ENCODE results near the gene NSUN5.
"Not testable (repeated sequence)": the region's sequence is repeated elsewhere in the genome, so short reads cannot be mapped to it uniquely, and the experiment has no call there.

The NSUN5 gene

DNA sequence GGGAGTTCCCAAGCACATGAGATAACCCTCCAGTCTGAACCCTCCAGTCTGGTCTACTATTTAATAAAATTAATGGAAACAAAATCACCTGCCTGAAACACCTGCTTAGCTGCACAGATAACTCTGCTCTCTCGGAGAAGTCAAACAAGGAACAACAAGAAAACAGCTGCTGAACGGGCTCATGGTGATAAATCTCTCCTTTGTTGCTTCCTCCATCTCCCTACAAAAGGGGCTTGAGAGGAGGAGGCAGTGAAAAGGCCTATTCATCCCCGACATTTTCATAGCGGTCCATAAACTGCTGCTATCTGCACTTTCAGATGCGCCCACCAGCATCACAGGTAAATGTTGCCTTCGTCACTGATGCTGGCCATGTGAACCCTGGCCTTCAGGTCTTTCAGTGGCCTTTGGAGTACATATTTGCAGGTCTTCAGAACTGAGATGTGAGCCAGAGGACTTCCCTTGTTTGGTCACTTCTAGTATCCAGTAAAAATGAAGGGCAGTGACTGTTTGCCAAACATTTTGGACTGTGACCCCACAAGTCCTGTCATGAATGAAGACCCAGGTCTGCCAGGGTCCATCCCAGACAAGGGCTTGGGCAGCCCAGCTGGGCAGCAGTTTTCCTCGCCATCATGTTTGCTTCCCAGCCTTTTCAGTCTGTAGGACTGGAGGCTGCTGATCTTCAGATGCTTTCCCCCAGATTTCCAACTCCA lies 35.2 kb upstream of the NSUN5 start:
- Histone ChIP-seq H3K36me3 (ENCODE audit: control insufficient read depth, low read depth, low read length) (no peaks in the 10 kb centered on the region), H3K27me3 (ENCODE audit: control insufficient read depth, insufficient read depth, low read length) (no peaks in the 10 kb centered on the region), H3K4me1 (ENCODE audit: control insufficient read depth, low read depth, low read length) (peaks cover 22% of the 10 kb centered on the region), H3K9me3 (ENCODE audit: control insufficient read depth, low read depth, low read length) (no peaks in the 10 kb centered on the region), H3K4me3 (ENCODE audit: low read length) (no peak overlapping the region), H3K9ac (ENCODE audit: low read length) (no peak overlapping the region), H3K27ac (ENCODE audit: low read length) (no peak overlapping the region)

DNA sequence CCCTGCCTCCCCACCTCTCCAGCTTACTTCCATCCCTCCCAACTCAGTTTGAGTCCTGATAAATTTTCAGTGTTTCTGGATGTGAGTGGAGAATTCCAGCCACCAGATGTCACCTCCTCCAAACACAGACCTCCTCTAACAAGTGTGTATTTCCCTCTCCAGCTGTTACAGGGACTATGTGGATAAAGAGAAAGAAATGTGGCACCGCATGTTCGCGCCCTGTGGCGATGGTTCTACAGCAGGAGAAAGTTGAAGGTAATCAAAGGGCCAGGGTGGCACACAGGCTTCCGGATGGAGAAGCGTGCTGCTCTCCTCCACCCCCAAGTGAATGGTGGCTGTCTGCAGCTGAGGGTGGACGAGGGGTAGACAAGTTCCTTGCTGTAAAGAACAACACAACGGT lies 34.0 kb upstream of the NSUN5 start:
- no peak overlapping the region for H3K9ac ChIP-seq (ENCODE audit: low read length)
- H3K4me1 ChIP-seq (ENCODE audit: control insufficient read depth, low read depth, low read length): peaks cover 22% of the 10 kb centered on the region
- no peak overlapping the region for H3K27ac ChIP-seq (ENCODE audit: low read length)
- no peaks in the 10 kb centered on the region for H3K27me3 ChIP-seq (ENCODE audit: control insufficient read depth, insufficient read depth, low read length)
- H3K4me3 ChIP-seq (ENCODE audit: low read length): no peak overlapping the region
- no peaks in the 10 kb centered on the region for H3K36me3 ChIP-seq (ENCODE audit: control insufficient read depth, low read depth, low read length)
- no peaks in the 10 kb centered on the region for H3K9me3 ChIP-seq (ENCODE audit: control insufficient read depth, low read depth, low read length)

DNA sequence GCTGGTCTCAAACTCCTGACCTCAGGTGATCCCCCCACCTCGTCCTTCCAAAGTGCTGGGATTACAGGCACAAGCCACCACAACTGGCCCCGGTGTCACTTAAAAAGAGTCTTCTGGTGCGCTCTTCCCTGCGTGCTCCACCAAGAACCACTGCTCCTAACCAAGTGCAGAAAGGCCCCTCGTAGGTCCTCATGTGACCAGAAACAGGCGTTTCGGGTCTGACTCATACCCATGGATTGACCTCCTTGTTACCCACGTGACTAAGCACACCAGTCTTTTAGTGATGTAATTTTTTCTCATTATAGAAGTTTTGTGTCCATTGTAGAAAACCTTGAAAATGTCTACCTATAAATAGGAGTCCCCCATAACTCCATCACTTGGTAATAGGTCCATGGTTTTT lies 33.3 kb upstream of the NSUN5 start:
- H3K9me3 ChIP-seq (ENCODE audit: control insufficient read depth, low read depth, low read length): no peaks in the 10 kb centered on the region
- no peak overlapping the region for H3K27ac ChIP-seq (ENCODE audit: low read length)
- H3K9ac ChIP-seq (ENCODE audit: low read length): no peak overlapping the region
- H3K27me3 ChIP-seq (ENCODE audit: control insufficient read depth, insufficient read depth, low read length): no peaks in the 10 kb centered on the region
- H3K36me3 ChIP-seq (ENCODE audit: control insufficient read depth, low read depth, low read length): no peaks in the 10 kb centered on the region
- H3K4me3 ChIP-seq (ENCODE audit: low read length): no peak overlapping the region
- peaks cover 22% of the 10 kb centered on the region for H3K4me1 ChIP-seq (ENCODE audit: control insufficient read depth, low read depth, low read length)

DNA sequence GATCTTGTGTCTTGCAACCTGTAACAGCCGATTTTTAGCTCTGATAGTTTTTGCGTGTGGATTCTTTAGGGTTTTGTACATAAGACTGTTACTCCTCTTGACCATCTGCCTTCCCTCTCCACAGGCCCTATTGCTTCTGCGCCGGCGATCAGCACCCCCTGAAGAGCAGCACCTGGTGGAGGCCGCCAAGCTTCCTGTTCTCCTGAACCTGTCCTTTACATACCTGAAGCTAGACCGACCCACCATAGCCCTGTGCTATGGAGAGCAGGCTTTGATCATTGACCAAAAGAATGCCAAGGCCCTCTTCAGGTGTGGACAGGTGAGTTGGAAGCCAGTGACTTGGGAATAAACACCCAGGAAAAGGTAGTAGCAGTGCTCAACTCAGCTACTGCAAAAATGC lies 31.9 kb upstream of the NSUN5 start:
- Histone ChIP-seq H3K36me3 (ENCODE audit: control insufficient read depth, low read depth, low read length) (no peaks in the 10 kb centered on the region), H3K4me1 (ENCODE audit: control insufficient read depth, low read depth, low read length) (peaks cover 18% of the 10 kb centered on the region), H3K9me3 (ENCODE audit: control insufficient read depth, low read depth, low read length) (no peaks in the 10 kb centered on the region), H3K27me3 (ENCODE audit: control insufficient read depth, insufficient read depth, low read length) (no peaks in the 10 kb centered on the region), H3K27ac (ENCODE audit: low read length) (no peak overlapping the region), H3K9ac (ENCODE audit: low read length) (no peak overlapping the region), H3K4me3 (ENCODE audit: low read length) (no peak overlapping the region)

DNA sequence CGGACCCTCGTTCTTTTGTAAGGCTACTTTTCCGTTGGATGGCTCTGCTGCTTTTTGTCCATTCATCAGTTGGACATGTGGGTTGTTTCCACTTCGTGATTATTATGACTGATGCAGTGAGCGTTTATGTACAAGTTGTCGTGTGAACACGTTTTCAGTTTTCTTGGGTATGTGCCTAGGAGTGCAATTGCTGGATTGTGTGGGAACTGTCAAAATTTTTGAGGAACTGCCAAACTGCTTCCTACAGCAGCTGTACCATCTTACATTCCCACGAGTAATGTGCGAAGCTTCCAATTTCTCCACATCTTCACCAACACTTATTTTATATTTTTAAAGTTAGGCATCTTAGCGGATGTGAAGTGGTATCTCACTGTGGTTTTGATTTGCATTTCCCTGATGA lies 29.7 kb upstream of the NSUN5 start:
- H3K27me3 ChIP-seq (ENCODE audit: control insufficient read depth, insufficient read depth, low read length): no peaks in the 10 kb centered on the region

DNA sequence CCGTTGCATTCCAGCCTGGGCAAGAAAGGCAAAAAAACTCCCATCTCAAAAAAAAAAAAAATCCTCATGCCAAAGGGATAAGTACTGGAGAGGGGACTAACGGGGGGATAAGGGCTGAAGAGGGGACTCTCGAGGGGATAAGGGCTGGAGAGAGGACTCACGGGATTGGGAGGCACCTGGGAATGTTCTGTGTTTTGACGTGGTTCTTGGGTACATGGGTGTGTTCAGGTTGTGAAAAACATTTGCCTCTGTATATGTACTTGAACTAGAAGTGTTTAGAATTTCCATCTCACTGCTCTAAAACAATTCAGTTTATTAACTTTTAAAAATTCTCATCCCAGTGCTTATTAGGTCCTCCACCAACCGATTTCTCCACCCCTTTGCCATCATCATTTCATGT lies 23.8 kb upstream of the NSUN5 start:
- H3K27me3 ChIP-seq (ENCODE audit: control insufficient read depth, insufficient read depth, low read length): no peaks in the 10 kb centered on the region
- H3K27ac ChIP-seq (ENCODE audit: low read length): no peak overlapping the region

More for the DNA sequence above, 29.7 kb upstream of the NSUN5 start:
- H3K4me3 ChIP-seq (ENCODE audit: low read length): no peak overlapping the region
- H3K36me3 ChIP-seq (ENCODE audit: control insufficient read depth, low read depth, low read length): no peaks in the 10 kb centered on the region
- H3K9me3 ChIP-seq (ENCODE audit: control insufficient read depth, low read depth, low read length): no peaks in the 10 kb centered on the region
- H3K27ac ChIP-seq (ENCODE audit: low read length): no peak overlapping the region
- no peak overlapping the region for H3K9ac ChIP-seq (ENCODE audit: low read length)
- peaks cover 17% of the 10 kb centered on the region for H3K4me1 ChIP-seq (ENCODE audit: control insufficient read depth, low read depth, low read length)

DNA sequence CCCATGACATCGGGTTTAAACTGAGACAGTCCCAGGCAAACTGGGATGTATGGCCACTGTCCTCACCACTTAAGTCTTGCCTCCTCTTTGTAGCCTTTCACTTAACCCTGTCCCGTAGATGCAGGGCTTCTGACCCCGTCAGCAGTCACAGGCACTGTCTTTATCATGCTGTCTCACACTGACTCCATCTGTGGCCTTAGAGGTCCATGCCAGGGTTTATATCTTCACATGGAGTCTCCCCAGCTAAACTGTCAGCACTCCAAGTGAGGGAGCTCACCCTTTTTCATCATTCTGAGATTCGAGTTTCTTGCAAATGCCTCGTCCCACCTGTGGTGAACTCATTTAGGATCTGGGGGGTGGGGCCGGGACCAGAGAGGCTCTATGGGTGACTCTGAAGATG lies 22.1 kb upstream of the NSUN5 start:
- no peak overlapping the region for H3K4me3 ChIP-seq (ENCODE audit: low read length)
- H3K27me3 ChIP-seq (ENCODE audit: control insufficient read depth, insufficient read depth, low read length): no peaks in the 10 kb centered on the region
- H3K9ac ChIP-seq (ENCODE audit: low read length): no peak overlapping the region
- H3K9me3 ChIP-seq (ENCODE audit: control insufficient read depth, low read depth, low read length): no peaks in the 10 kb centered on the region
- H3K4me1 ChIP-seq (ENCODE audit: control insufficient read depth, low read depth, low read length): peaks cover 14% of the 10 kb centered on the region
- no peaks in the 10 kb centered on the region for H3K36me3 ChIP-seq (ENCODE audit: control insufficient read depth, low read depth, low read length)
- H3K27ac ChIP-seq (ENCODE audit: low read length): no peak overlapping the region

More for the DNA sequence above, 23.8 kb upstream of the NSUN5 start:
- Histone ChIP-seq H3K36me3 (ENCODE audit: control insufficient read depth, low read depth, low read length) (no peaks in the 10 kb centered on the region), H3K4me1 (ENCODE audit: control insufficient read depth, low read depth, low read length) (peaks cover 14% of the 10 kb centered on the region), H3K4me3 (ENCODE audit: low read length) (no peak overlapping the region), H3K9ac (ENCODE audit: low read length) (no peak overlapping the region), H3K9me3 (ENCODE audit: control insufficient read depth, low read depth, low read length) (no peaks in the 10 kb centered on the region)

DNA sequence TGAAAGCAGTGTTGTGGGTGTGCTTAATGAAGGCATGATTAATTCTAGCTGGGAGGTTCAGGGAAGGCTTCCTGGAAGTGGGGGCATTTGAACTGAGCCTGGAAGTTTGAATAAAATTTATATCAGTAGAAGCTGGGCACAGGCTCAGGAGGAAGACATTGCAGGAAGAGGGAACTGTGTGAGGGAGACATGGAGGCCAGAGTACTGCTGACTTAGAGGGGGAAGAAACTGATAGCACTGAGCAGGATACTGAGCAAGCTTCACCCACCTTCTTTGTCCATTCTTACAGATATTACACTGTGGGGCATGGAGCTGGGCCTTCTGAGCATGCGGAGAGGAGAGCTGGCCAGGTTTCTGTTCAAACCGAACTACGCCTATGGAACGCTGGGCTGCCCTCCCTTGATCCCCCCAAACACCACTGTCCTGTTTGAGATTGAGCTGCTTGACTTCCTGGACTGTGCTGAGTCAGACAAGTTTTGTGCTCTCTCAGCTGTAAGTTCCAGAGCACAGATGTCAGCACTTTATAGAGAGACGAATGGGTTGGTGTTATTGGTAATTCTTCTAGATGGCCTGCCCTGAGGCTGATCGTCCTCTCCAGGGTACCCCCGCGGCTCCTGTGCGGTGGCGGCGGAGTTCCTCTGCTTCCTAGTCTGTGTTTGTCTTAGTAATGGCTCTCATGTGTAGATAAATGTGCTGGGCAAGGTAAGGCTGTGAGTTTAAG lies 21.4 kb upstream of the NSUN5 start:
- H3K9ac ChIP-seq (ENCODE audit: low read length): no peak overlapping the region
- H3K9me3 ChIP-seq (ENCODE audit: control insufficient read depth, low read depth, low read length): no peaks in the 10 kb centered on the region
- H3K27ac ChIP-seq (ENCODE audit: low read length): no peak overlapping the region
- H3K4me3 ChIP-seq (ENCODE audit: low read length): no peak overlapping the region
- peaks cover 14% of the 10 kb centered on the region for H3K4me1 ChIP-seq (ENCODE audit: control insufficient read depth, low read depth, low read length)
- H3K27me3 ChIP-seq (ENCODE audit: control insufficient read depth, insufficient read depth, low read length): no peaks in the 10 kb centered on the region
- no peaks in the 10 kb centered on the region for H3K36me3 ChIP-seq (ENCODE audit: control insufficient read depth, low read depth, low read length)

DNA sequence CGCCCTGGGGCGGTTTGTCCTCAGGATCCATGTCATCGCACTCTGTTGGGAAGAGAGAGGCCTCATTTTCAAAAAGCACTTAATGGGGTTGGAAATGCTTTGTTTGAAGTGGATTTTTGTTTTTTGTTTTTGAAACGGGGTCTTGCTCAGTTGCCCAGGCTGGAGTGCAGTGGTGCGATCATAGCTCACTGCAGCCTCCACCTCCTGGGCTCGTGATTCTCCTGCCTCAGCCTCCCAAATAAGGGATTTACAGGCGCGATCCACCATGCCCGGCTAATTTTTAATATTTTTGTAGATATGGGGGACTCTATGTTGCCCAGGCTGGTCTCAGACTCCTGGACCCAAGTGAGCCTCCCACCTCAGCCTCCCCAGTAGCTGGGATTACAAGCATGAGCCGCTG lies 20.1 kb upstream of the NSUN5 start:
- Histone ChIP-seq H3K27ac (ENCODE audit: low read length) (no peak overlapping the region), H3K27me3 (ENCODE audit: control insufficient read depth, insufficient read depth, low read length) (no peaks in the 10 kb centered on the region), H3K4me3 (ENCODE audit: low read length) (no peak overlapping the region), H3K36me3 (ENCODE audit: control insufficient read depth, low read depth, low read length) (no peaks in the 10 kb centered on the region), H3K9me3 (ENCODE audit: control insufficient read depth, low read depth, low read length) (no peaks in the 10 kb centered on the region), H3K9ac (ENCODE audit: low read length) (no peak overlapping the region), H3K4me1 (ENCODE audit: control insufficient read depth, low read depth, low read length) (peaks cover 14% of the 10 kb centered on the region)

DNA sequence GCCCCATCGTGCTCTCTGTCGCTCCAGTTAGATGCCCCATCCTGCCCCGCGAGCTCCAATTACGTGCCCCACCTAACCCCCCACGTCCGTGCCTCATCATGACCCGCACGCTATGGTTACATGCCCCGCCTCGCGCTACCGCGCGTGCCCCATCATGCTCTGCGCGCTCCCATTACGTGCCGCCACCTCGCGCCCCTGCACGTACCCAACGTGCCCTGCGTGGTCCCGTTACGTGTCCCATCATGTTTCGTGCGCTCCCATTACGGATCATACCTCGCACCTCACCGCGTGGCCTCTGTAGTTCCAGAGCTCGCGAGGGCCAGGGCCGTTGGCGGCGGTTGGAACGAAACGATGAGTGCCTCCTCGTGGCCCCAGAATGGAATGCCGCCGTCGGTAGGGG lies 19.3 kb upstream of the NSUN5 start, which contains the start of the genes FKBP6 and TRIM50:
FKBP6 (plus strand) TSS at position 240 of the 400 bp plus-strand sequence. CDS start 268 bp downstream, outside the sequence.
TRIM50 (minus strand) TSS at position 161 of the 400 bp plus-strand sequence. CDS start 3,295 bp downstream, outside the sequence.
- not testable (repeated sequence) for H3K4me3 ChIP-seq (ENCODE audit: low read length); H3K9ac ChIP-seq (ENCODE audit: low read length); H3K9me3 ChIP-seq (ENCODE audit: control insufficient read depth, low read depth, low read length); H3K27ac ChIP-seq (ENCODE audit: low read length); H3K36me3 ChIP-seq (ENCODE audit: control insufficient read depth, low read depth, low read length); H3K27me3 ChIP-seq (ENCODE audit: control insufficient read depth, insufficient read depth, low read length)
- peaks cover 14% of the 10 kb centered on the region for H3K4me1 ChIP-seq (ENCODE audit: control insufficient read depth, low read depth, low read length)

DNA sequence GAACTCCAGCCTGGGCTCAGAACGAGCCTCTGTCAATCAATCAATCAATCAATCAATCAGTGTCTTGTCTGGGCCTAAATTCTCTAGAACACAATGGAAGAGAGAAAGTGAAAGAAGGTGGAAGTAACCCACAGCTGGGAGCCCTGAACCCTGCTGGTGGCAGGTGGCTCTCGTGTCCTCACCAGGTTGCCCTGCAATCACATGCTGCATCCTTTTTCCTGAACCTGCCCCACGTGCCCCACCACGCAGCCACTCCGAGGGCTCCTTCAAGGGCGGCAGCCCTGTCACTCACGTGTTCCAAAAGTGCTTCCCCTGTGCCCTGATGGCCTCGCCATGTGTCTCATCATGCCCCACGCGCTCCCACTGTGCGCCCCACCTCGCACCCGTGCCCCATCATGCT lies 18.8 kb upstream of the NSUN5 start:
- not testable (repeated sequence) for H3K27ac ChIP-seq (ENCODE audit: low read length); H3K9me3 ChIP-seq (ENCODE audit: control insufficient read depth, low read depth, low read length)
- H3K4me1 ChIP-seq (ENCODE audit: control insufficient read depth, low read depth, low read length): peaks cover 14% of the 10 kb centered on the region

DNA sequence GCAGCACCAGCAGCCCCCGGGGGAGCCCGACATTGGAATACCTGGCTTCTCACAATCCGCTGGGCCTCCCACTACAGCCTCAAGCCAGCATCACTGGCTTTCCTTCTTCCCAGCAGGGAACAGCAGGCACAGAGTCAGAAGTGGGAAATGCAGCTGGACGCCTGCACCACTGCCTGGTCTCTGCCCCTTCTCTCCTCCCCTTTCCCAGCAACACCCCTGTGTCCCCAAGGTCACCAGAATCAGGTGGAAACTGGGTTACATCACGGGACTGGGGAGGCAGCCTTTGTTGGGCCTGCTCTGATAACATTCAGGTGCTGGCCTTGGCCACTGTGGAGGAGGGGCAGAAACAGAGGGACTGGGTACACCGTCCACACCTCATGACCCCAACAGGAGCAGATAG lies 16.8 kb upstream of the NSUN5 start:
- H3K9ac ChIP-seq (ENCODE audit: low read length); H3K4me1 ChIP-seq (ENCODE audit: control insufficient read depth, low read depth, low read length): not testable (repeated sequence)

More for the DNA sequence above, 18.8 kb upstream of the NSUN5 start:
- H3K9ac ChIP-seq (ENCODE audit: low read length); H3K27me3 ChIP-seq (ENCODE audit: control insufficient read depth, insufficient read depth, low read length); H3K36me3 ChIP-seq (ENCODE audit: control insufficient read depth, low read depth, low read length); H3K4me3 ChIP-seq (ENCODE audit: low read length): not testable (repeated sequence)

More for the DNA sequence above, 16.8 kb upstream of the NSUN5 start:
- H3K27me3 ChIP-seq (ENCODE audit: control insufficient read depth, insufficient read depth, low read length); H3K4me3 ChIP-seq (ENCODE audit: low read length); H3K27ac ChIP-seq (ENCODE audit: low read length); H3K9me3 ChIP-seq (ENCODE audit: control insufficient read depth, low read depth, low read length); H3K36me3 ChIP-seq (ENCODE audit: control insufficient read depth, low read depth, low read length): not testable (repeated sequence)

Data from iPS-18a (cell line).